ENCODE data around the gene FHOD3. TPM values are rescaled to one million over a fixed set of nuclear protein-coding genes. Genes with fewer than 3 reads are reported as not detected.

Gene FHOD3
- total and polyA plus RNA-seq, 7 donors, result 5.4 to 98.2 (median 20.2) TPM

- Histone ChIP-seq H3K4me3 (peak overlapping the region; percentile 60), H3K9me3 (no peaks in the 10 kb centered on the region), H3K27me3 (ENCODE audit: insufficient read depth in 3 of 3, low read length in 2 of 3) (no peaks in the 10 kb centered on the region), H3K4me1 (peaks cover 15% of the 10 kb centered on the region), H3K36me3 (ENCODE audit: insufficient read depth in 1 of 2, low read depth in 1 of 2) (no peaks in the 10 kb centered on the region), H3K27ac (peak overlapping the region; percentile 80)
- intact Hi-C loops (cut with DNase I), result loop anchor here in 1 of 2 donors (10.0 kb wide), 1 partner anchor 82 kb away; no protein-coding TSS in a partner anchor
- DNase-seq (no peak), ATAC-seq (peak; percentile 24 to 54 (median 44))
- TF ChIP-seq CTCF (IDR thresholded peaks at IDR 0.05), result peak; percentile 13
- WGBS, 3 donors, result 82 to 84% (median 82%) methylated on average over 6 of the region's 6 CpGs
Observed at GRCh38 chr18:36492604-36493329, 195.3 kb downstream of the FHOD3 start.

DNA sequence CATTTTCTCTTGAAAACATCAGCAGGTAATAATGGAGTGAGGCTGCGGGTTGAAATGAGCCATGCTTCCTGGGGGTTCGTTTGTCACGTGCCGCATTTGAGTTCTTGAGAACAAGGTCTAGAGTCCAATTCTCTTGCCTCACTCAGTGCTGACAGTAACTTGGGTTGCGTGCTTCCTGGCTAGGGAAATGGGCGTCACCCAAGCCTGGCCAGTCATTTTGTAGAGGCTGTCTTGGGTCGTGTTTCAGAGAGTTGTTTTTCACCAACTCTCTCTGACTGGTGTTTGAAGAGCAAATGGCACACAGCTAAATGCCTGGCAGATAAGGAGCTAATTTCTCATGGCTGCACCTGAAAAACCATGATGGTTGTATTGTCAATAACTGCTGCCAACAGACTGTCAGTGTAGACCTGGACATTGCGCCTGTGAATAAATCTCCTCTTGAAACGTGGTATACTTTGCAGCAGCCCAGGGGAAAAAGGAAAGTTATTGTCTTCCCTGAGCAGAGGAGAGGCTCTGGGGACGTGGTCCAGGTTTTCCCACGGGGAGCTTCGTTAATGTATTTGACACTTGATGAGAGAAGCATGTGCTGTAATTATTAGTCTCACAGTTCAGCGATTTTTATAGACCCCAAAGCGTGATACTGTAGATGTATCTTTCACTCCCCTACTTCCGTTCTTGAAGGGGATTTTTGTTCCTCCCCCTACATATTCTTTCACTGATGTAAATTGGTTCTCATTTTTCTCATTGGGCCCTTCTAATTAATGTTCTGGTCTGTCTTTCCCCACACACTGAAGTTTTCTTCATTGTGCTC lies 196.0 kb downstream of the FHOD3 start:
- Histone ChIP-seq H3K4me1 (peaks cover 16% of the 10 kb centered on the region), H3K9me3 (no peaks in the 10 kb centered on the region), H3K27me3 (ENCODE audit: insufficient read depth in 3 of 3, low read length in 2 of 3) (no peaks in the 10 kb centered on the region), H3K36me3 (ENCODE audit: insufficient read depth in 1 of 2, low read depth in 1 of 2) (no peaks in the 10 kb centered on the region), H3K27ac (peak overlapping the region; percentile 80), H3K4me3 (peak overlapping the region; percentile 60)
- ATAC-seq (peak; percentile 94 to 98 (median 96)), DNase-seq (peak; percentile 50 to 82)
- peak; percentile 0 for TF ChIP-seq CTCF (IDR thresholded peaks at IDR 0.05)
- intact Hi-C loops (cut with DNase I), result loop anchor here in 1 of 2 donors (10.0 kb wide), 1 partner anchor 81 kb away; no protein-coding TSS in a partner anchor
- WGBS, 3 donors, result 16 to 27% (median 19%) methylated on average over 15 of the region's 15 CpGs

- Histone ChIP-seq H3K9me3 (no peaks in the 10 kb centered on the region), H3K4me1 (peaks cover 16% of the 10 kb centered on the region), H3K27me3 (ENCODE audit: insufficient read depth in 3 of 3, low read length in 2 of 3) (no peaks in the 10 kb centered on the region), H3K27ac (peak overlapping the region; percentile 80), H3K36me3 (ENCODE audit: insufficient read depth in 1 of 2, low read depth in 1 of 2) (no peaks in the 10 kb centered on the region), H3K4me3 (peak overlapping the region; percentile 60)
- intact Hi-C loops (cut with DNase I), result loop anchor here in 1 of 2 donors (10.0 kb wide), 1 partner anchor 81 kb away; no protein-coding TSS in a partner anchor
- no peak for DNase-seq
- peak in 1 of 4 donors; percentile 8 for ATAC-seq
- no peak for TF ChIP-seq CTCF (IDR thresholded peaks at IDR 0.05)
Observed at GRCh38 chr18:36494160-36494437, 196.6 kb downstream of the FHOD3 start.

GRCh38 chr18:36496022-36496421 lies 198.5 kb downstream of the FHOD3 start:
- intact Hi-C loops (cut with DNase I), result loop anchor here in 1 of 2 donors (10.0 kb wide), 1 partner anchor 79 kb away; no protein-coding TSS in a partner anchor
- no peak for ATAC-seq

More at GRCh38 chr18:36496022-36496421, 198.5 kb downstream of the FHOD3 start:
- no peak for TF ChIP-seq CTCF (IDR thresholded peaks at IDR 0.05)
- peaks cover 16% of the 10 kb centered on the region for H3K4me1 ChIP-seq
- H3K27ac ChIP-seq, result no peak overlapping the region
- no peak for DNase-seq
- no peaks in the 10 kb centered on the region for H3K9me3 ChIP-seq
- no peak overlapping the region for H3K4me3 ChIP-seq
- no peaks in the 10 kb centered on the region for H3K27me3 ChIP-seq (ENCODE audit: insufficient read depth in 3 of 3, low read length in 2 of 3)
- H3K36me3 ChIP-seq (ENCODE audit: insufficient read depth in 1 of 2, low read depth in 1 of 2), result no peaks in the 10 kb centered on the region
